GM19452 (cell line): Measurements from ENCODE around the gene CASKIN2.
"Not testable (repeated sequence)": the region's sequence is repeated elsewhere in the genome, so short reads cannot be mapped to it uniquely, and the experiment has no call there.

ENCODE experiments used
- ATAC-seq: cut with Tn5 transposase; IDR thresholded peaks from one replicate; pipeline ENCODE4 v1.9.1; 2021; ENCODE audit not compliant: unreplicated experiment

CASKIN2 gene

GRCh38 chr17:75523647-75524046 lies 8.3 kb upstream of the CASKIN2 start:
- ATAC-seq, result no peak

GRCh38 chr17:75521951-75522727 lies 6.8 kb upstream of the CASKIN2 start:
- ATAC-seq, result no peak

GRCh38 chr17:75521290-75521689 lies 6.0 kb upstream of the CASKIN2 start:
- no peak for ATAC-seq

- ATAC-seq, result not testable (repeated sequence)
These were observed 5.1 kb upstream of the CASKIN2 start for GRCh38 chr17:75520413-75520812.

- no peak for ATAC-seq
These were observed 3.7 kb upstream of the CASKIN2 start for GRCh38 chr17:75518983-75519537.

GRCh38 chr17:75518201-75518600 lies 2.9 kb upstream of the CASKIN2 start:
- no peak for ATAC-seq

GRCh38 chr17:75517297-75517865 lies 2.0 kb upstream of the CASKIN2 start:
- ATAC-seq, result no peak

GRCh38 chr17:75516619-75517296 lies 1.4 kb upstream of the CASKIN2 start:
- peak; percentile 12 for ATAC-seq

GRCh38 chr17:75516255-75516618 lies 900 bp upstream of the CASKIN2 start, which contains the start of gene TSEN54:
Gene TSEN54 (plus strand): TSS chr17:75516528. CDS start chr17:75516561, 33 bp downstream.
- ATAC-seq, result peak; percentile 61

GRCh38 chr17:75514919-75515495 lies 330 bp downstream of the CASKIN2 start:
- ATAC-seq, result no peak

- ATAC-seq, result no peak
These were observed 928 bp downstream of the CASKIN2 start for GRCh38 chr17:75514299-75514918.

GRCh38 chr17:75513641-75514000 lies 1.7 kb downstream of the CASKIN2 start:
- no peak for ATAC-seq

GRCh38 chr17:75512926-75513640 lies 2.3 kb downstream of the CASKIN2 start:
- ATAC-seq, result no peak

- no peak for ATAC-seq
These were observed 3.4 kb downstream of the CASKIN2 start for GRCh38 chr17:75511610-75512575.

GRCh38 chr17:75511270-75511609 lies 4.1 kb downstream of the CASKIN2 start:
- ATAC-seq, result no peak

- no peak for ATAC-seq
These were observed 5.6 kb downstream of the CASKIN2 start for GRCh38 chr17:75509528-75510258.

GRCh38 chr17:75508931-75509361 lies 6.4 kb downstream of the CASKIN2 start:
- no peak for ATAC-seq
